ENCODE measurements around the gene BBIP1.

GRCh38 chr10:110850099-110850498 is 68.9 kb downstream of the BBIP1 start:
- TF ChIP-seq, protein P1, sequence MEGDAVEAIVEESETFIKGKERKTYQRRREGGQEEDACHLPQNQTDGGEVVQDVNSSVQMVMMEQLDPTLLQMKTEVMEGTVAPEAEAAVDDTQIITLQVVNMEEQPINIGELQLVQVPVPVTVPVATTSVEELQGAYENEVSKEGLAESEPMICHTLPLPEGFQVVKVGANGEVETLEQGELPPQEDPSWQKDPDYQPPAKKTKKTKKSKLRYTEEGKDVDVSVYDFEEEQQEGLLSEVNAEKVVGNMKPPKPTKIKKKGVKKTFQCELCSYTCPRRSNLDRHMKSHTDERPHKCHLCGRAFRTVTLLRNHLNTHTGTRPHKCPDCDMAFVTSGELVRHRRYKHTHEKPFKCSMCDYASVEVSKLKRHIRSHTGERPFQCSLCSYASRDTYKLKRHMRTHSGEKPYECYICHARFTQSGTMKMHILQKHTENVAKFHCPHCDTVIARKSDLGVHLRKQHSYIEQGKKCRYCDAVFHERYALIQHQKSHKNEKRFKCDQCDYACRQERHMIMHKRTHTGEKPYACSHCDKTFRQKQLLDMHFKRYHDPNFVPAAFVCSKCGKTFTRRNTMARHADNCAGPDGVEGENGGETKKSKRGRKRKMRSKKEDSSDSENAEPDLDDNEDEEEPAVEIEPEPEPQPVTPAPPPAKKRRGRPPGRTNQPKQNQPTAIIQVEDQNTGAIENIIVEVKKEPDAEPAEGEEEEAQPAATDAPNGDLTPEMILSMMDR (IDR thresholded peaks at IDR 0.05; ENCODE audit: low read length), result no peak
- no peak for TF ChIP-seq EZH2 (IDR thresholded peaks at IDR 0.05; ENCODE audit: borderline replicate concordance, low read length)

Data from OCI-LY1 (cell line).